ENCODE measurements around the gene CD3E.

CD3E gene

DNA sequence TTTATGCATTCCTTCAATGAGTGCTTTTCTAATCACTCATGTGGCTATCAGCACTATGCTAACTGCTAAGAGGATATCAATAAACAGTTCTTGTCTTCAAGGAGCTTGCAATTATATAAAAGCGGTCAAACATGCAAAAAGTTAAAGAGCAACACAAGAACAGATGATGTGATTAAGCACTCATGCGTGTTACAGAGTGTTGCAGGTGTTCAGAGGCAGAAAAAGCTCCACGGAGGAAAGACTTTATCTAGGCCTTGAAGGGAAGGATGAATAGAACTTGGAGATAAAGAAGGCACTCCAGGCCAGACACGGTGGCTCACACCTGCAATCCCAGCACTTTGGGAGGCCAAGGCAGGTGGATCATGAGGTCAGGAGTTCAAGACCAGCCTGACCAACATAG, 13.6 kb downstream of the CD3E start:
- TF ChIP-seq, protein P1, sequence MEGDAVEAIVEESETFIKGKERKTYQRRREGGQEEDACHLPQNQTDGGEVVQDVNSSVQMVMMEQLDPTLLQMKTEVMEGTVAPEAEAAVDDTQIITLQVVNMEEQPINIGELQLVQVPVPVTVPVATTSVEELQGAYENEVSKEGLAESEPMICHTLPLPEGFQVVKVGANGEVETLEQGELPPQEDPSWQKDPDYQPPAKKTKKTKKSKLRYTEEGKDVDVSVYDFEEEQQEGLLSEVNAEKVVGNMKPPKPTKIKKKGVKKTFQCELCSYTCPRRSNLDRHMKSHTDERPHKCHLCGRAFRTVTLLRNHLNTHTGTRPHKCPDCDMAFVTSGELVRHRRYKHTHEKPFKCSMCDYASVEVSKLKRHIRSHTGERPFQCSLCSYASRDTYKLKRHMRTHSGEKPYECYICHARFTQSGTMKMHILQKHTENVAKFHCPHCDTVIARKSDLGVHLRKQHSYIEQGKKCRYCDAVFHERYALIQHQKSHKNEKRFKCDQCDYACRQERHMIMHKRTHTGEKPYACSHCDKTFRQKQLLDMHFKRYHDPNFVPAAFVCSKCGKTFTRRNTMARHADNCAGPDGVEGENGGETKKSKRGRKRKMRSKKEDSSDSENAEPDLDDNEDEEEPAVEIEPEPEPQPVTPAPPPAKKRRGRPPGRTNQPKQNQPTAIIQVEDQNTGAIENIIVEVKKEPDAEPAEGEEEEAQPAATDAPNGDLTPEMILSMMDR (IDR thresholded peaks at IDR 0.05; ENCODE audit: extremely low read depth, insufficient read depth, missing control alignments) = no peak
- DNase-seq (ENCODE audit: low spot score) = no peak
- in situ Hi-C loops (cut with MboI; ENCODE audit: low pct_unique_long_range_greater_than_20kb, low sequenced_read_pairs, unreplicated experiment) = no loop called here

DNA sequence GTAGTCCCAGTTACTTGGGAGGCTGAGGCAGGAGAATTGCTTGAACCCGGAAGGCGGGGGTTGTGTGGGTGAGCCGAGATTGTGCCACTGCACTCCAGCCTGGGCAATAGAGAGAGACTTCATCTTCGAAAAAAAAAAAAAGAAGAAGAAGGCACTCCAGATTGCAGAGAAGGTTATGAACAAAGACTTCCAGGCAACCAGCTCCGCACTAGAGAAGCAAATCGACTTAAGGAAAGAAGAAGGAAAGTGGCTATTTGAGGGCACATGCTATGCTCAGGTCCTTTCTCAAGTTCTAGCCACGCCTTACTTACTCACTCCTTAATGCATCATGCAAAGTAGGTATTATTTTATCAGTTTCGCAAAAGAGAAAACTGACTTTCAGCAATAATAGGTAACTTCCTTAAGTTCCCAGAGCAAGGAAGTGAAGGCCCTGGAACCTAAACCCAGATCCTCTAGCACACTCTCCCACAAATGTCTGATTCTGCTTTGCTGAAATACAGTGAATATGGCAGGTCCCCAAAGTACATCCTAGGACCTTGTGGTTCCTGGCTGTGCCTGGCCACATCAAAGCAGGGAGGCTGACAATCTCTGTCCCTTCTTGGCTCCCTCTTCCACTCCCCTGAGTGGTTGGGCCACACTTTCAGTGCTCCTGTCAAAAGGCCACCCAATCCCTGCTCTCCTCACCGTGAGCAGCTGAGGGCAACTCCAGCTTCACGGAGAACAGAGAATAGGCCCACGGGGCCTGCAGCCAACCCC, 14.2 kb downstream of the CD3E start:
- TF ChIP-seq, protein P1 (IDR thresholded peaks at IDR 0.05; ENCODE audit: extremely low read depth, insufficient read depth, missing control alignments) = no peak
- no peak for DNase-seq (ENCODE audit: low spot score)
- in situ Hi-C loops (cut with MboI; ENCODE audit: low pct_unique_long_range_greater_than_20kb, low sequenced_read_pairs, unreplicated experiment) = no loop called here

DNA sequence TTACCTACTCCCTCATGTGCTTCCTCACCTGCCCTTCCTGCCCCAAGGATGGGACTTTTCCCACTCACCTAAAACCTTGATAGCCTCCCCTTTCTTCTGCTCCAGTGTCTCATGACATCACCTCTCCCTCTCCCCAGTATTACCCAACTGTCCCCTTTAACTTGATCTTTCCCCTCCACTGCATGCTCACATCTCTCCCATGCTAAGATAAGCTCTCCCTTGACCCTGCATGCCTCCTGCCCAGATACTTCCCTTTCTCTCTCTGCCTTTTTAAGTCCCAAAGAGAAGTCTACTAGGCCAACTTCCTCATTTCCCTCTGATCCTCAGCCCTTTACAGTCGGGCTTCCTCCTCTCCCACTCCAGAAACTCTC, 14.8 kb downstream of the CD3E start:
- no peak for DNase-seq (ENCODE audit: low spot score)
- TF ChIP-seq, protein P1 (IDR thresholded peaks at IDR 0.05; ENCODE audit: extremely low read depth, insufficient read depth, missing control alignments) = no peak
- in situ Hi-C loops (cut with MboI; ENCODE audit: low pct_unique_long_range_greater_than_20kb, low sequenced_read_pairs, unreplicated experiment) = no loop called here

DNA sequence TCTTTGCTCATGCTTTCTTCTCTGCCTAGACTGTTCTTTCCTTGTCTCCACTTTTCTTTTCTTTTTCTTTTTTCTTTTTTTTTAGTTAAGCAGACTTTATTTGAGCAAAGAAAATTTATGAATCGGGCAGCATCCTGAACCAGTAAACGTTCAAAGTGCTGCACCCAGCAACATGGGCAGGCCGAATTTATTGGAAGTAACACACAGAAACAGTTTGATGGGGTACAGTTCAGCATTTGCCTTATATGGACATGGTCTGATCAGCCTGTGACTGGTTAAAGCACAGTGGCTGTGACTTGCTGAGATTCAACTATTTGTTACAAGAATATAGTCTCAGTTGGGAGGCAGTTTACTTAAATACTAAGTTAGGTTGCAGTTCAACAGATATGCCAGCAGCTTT, 16.0 kb downstream of the CD3E start:
- no peak for DNase-seq (ENCODE audit: low spot score)
- TF ChIP-seq, protein P1 (IDR thresholded peaks at IDR 0.05; ENCODE audit: extremely low read depth, insufficient read depth, missing control alignments) = no peak
- in situ Hi-C loops (cut with MboI; ENCODE audit: low pct_unique_long_range_greater_than_20kb, low sequenced_read_pairs, unreplicated experiment) = no loop called here

DNA sequence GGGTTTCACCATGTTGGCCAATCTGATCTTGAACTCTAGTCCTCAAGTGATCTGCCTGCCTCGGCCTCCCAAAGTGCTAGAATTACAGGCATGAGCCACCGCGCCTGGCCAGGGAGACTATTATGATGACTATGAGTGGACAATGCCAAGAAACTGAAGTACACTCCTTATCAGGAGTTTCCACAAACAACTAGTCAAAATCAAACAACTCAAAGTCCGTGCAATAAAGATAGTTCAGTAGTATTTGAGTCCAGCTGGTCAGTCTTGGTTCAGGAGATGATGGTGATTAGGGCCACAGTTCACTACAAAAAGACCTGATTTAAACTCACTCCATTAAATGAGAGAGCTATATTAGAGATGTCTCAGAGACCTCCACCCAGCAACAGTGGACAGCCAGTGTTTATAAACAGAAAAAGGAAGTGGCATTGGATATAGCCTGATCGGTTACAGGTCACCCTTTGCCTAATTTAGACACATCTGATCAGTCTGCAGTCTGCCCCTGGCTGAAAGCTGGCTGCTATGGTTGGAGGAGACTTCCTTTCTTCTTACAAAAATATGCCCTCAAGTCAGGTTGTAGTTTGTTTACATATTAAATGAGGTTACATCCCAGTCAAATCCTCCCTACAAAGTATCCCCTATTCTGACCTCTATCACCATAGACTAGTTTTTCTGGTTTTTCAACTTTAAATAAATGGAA, 17.0 kb downstream of the CD3E start:
- in situ Hi-C loops (cut with MboI; ENCODE audit: low pct_unique_long_range_greater_than_20kb, low sequenced_read_pairs, unreplicated experiment) = no loop called here
- TF ChIP-seq, protein P1 (IDR thresholded peaks at IDR 0.05; ENCODE audit: extremely low read depth, insufficient read depth, missing control alignments) = no peak
- DNase-seq (ENCODE audit: low spot score) = peak; percentile 36

DNA sequence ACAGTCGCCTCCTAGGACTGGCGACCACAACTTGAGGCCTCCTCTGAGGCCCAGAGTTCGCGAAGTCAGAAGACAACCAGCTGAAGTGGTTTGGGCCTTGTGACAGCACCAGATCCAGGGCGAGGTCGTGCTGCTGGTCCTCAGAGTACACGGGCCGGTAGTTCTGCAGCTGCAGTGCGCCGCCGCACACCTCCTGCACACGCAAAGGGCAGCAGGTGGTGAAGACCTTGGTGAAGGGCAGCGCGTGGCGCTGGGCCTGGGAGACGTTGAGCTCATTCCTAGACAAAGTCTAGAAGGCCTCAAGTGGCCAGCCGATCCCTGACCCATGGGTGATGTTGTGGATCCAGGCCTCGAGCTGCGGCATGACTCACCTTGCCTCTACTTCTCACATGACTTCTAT, 18.2 kb downstream of the CD3E start:
- TF ChIP-seq, protein P1 (IDR thresholded peaks at IDR 0.05; ENCODE audit: extremely low read depth, insufficient read depth, missing control alignments) = no peak
- in situ Hi-C loops (cut with MboI; ENCODE audit: low pct_unique_long_range_greater_than_20kb, low sequenced_read_pairs, unreplicated experiment) = no loop called here

More for the DNA sequence above, 18.2 kb downstream of the CD3E start:
- no peak for DNase-seq (ENCODE audit: low spot score)
